Ammon's horn (tissue), 1 donor: Measurements from ENCODE around the gene EMP3.
"Not testable (repeated sequence)": the region's sequence is repeated elsewhere in the genome, so short reads cannot be mapped to it uniquely, and the experiment has no call there.

Source experiments
- DNase-seq: peaks from one replicate; pipeline ENCODE4 v3.0.0-alpha.2; 2016; ENCODE audit warnings: low spot score

The EMP3 gene

DNA sequence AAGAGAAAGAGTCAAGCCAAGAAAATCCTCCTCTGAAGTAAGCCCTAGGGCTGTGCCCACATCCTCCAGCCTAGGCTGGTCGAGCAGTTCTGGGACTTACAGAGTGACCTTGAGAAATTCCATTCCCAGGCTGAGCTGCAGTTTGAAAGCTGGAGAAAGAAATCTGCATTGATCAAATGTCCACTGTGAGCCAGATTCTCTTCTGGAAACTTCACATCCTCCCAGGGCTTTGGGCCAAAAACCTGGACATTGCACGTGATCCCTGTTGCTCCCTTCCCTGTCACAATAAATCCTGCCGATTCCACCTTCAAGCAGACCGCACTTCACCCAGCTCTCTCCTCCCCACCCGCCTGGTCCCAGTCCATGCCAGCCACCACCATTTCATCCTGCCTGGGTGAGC is 22.7 kb downstream of the EMP3 start:
- DNase-seq: no peak

DNA sequence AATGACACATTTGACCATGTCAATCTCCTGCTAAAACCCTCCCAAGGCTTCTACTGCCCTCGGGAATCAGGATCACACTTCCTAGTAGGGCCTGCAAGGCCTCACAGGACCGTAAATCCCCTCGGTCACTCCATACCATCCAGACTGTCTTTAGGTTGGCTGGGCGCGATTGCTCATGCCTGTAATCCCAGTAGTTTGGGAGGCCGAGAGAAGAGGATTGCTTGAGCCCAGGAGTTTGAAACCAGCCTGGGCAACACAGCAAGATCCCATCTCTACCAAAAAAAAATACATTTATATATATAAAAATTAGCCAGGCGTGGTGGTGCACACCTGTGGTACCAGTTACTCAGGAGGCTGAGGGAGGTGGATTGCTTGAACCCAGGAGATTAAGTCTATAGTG is 23.4 kb downstream of the EMP3 start:
- no peak for DNase-seq

DNA sequence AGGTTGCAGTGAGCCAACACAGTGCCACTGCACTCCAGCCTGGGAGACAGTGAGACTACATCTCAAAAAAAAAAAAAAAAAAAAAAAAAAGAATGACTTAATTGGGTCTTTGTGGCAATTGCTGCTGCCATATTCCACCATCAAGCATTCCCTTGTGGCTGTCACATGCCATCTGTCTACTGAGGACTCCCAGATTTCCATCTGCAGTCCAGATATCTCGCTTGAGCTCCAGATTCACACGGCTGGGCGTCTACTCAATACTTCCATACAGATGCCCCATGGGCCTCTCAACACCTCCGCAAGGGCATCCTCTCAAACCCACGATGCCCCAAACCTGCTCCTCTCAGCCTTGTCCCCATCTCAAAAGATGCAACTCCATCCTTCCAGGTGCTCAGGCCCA is 25.5 kb downstream of the EMP3 start:
- no peak for DNase-seq

DNA sequence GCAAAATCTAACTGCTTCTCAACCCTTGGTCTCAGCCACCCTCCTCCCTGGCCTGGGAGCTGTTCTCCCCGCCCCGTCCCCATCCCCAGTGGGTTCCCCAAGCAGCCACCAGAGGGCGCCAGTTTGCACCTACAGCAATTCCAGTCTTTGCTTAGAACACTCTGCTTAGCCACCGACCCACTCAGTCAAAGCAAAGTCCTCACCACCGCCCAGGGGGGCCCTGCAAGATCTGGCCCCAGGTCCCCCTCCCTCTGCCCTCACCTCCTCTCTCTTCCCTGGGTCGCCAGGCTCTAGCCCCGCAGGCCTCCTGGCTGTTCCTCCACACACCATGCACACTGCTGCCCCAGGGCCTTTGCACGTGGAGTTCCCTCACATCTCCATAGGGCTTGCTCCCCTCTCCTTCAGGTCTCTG is 26.0 kb downstream of the EMP3 start:
- DNase-seq: peak; percentile 47

DNA sequence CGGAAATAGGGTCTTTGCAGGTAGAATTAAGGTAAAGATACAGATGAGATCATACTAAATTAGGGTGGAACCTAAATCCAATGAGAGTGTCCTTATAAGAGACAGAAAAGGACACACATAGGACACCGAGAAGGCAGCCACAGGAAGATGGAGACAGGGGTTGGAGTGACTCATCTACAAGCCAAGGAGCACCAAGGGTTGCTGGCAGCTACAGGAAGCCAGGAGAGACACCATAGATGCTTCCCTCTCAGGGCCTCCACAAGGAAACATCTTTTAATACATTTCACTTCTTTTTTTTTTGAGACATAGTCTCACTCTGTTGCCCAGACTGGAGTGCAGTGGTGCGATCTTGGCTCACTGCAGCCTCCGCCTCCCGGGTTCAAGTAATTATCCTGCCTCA is 28.3 kb downstream of the EMP3 start:
- no peak for DNase-seq

DNA sequence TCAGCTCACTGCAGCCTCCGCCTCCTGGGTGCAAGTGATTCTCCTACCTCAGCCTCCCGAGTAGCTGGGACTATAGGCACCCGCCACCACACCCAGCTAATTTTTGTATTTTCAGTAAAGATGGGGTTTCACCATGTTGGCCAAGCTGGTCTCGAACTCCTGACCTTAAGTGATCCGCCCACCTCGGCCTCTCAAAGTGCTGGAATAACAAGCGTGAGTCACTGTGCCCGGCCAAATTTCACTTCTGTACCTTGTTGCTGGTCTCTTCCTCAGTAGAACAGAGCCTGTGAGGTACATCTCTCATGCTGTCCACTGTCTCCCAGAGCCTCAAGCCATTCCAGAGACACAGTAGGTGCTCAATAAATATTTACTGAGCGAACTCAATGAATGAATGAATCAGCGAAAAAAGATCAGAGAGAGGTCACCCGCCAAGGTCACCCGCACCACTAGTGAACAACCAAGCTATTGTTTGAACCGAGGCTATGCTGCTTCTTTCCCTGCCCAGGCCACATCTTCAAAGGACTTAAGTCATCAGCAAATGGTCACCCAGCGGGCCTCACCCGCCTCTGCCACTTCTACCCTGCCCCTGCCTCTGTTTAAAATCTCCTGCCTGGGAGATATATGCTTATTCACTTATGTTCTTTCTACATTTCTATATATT is 29.1 kb downstream of the EMP3 start:
- DNase-seq: no peak

DNA sequence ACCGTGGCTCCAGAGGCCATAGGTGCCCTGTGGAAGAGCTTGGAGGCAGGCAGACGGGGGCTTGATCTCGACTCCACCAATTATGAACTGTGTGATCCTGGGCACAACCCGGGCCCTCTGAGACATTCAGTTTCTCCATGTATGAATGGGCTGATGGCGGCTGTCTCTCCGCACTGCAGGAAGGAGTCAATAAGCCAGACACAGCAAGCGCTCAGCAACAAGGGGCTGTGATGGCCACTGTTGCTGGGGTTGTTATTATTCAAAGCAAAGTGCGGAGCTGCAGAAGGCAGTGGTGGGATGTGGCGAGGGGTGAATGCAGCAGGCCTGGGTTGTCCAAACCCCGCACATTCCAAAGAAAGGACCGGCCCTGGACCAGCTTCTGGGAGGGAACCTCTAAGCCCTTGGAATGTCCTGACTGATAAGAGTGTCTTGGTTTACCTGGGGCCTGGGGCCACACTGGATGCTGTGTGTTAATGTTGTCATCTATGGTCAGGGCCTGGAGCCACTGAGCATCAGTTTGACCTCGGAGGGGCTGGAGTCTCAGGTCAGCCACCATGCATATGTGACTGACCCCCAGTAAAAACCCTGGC is 30.1 kb downstream of the EMP3 start:
- no peak for DNase-seq

DNA sequence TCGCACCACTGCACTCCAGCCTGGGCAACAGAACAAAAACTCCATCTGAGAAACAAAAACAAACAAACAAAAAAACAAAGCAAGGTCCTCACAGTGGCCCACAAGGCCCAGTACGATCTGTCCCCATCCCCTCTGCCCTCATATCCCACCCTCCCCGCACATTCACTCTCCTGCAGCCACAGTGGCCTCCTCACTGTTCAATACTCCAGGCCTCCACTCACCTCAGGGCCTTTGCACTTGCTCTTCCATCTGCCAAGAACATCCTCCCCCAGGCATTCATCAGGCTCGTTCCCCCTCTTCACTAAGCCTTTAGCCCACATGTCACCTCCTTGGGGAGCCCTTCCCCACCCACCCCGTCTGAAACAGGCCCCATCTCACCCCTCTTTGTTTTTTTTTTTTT is 33.8 kb downstream of the EMP3 start:
- DNase-seq: no peak

DNA sequence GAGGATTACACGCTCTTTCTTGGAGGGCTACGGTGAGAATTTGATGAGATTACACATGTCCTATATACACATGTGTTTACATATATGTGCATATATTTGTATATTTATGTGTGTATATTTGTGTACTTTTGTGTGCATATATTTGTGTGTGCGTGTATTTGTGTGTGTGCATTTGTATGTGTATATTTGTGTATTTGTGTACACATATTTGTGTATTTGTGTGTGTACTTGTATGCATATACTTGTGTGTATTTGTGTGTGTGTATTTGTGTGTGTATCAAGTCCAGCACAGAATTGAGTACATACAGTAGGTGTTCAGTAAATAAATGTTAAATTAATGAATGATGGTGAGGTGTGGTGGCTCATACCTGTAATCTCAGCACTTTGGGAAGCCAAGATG is 36.6 kb downstream of the EMP3 start:
- DNase-seq: no peak

DNA sequence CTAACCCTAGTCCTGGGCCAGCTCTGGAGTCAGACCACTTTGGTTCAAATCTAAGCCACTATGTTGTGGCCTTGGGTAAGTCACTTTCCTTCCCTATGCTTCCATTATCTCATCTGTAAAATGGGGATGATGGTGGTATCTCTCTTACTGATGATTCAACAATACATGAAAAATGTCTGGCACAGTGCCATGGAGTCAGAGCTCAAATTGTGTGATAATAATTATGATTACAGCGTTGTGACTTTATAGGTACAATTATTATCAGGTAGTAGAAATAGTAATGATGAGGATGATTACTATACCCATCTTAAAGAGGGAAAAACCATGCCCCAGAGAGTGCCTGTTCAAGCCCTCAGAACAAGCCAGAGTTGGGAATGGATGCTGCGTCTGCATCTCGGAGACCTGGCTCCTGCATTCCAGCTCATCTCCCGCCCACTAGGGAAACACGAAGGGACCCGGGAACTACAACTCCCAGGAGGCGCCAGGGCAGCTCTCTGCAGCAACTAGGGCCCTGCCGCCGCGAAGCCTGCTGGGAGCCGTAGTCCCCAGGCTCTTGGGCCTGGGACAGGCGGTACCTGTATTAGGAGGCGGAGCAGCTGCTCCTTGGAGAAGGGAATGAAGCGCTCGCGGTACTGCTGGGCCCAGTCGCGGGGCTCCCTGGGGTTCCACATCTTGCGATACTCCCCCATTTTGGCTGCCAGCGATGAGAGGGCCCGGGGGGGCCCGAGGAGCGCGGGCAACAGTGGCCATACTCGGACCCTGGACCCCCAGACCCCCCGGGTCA is 37.6 kb downstream of the EMP3 start:
- DNase-seq: peak; percentile 98

DNA sequence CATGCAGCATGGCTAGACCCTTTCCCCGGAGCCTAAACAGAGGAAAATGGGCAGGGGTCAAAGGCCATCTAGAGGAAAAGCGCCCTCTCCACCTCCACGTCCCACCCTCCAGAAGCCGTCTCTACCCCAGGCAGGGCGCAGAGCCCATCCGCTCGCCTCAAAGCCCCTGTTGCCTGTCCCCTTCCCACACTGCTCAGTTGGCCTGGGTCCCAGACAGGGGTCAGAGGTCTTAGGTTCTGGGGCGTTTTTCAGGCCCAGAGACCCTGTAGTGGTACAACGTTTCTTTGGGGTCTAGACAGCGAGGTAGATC is 38.1 kb downstream of the EMP3 start:
- DNase-seq: no peak

DNA sequence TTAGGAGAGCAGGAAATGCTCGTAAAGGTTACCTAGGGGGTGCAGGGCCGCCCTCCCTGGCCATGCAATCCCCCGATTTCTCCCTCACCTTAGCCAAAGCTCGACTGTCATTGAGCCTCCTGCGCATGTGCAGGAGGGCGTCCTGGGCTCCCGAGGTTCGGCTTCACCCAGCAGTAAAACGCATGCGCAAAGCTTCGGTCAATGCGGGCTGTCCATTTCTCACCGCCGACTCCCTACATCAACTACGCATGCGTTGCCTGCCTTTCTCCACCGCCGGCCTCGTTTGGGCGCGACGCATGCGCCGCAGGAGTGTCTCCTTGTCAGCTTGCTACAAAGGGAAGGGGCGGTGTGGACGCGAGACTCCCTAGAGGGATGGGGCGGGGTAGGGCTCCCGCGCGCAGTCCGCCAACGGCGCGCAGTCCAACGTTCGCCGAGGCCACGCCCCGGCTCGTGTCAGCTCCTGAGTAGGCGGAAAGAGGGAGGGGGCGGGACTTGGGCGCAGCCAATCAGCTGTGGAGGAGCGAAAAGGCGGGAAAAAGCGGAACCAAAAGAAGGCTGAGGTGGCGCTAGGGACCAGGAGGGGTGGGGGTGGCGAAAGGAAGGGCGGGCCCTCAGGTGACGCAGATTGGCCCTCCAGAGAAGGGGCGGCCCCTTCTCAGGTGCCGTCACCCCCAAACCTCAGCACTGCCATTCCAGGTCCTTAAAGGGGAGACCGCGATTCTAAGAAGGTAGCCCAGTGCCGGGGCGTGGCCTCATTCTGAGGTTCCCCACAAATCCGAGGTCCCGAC is 38.7 kb downstream of the EMP3 start, which contains the start of the genes SYNGR4 and TMEM143:
SYNGR4 (plus strand) TSS at position 558 of the 788 bp plus-strand sequence. CDS start 1,476 bp downstream, outside the sequence.
TMEM143 (minus strand) TSS at position 131 of the 788 bp plus-strand sequence; CDS start at position 111, 20 bp downstream.
- DNase-seq: peak; percentile 100

DNA sequence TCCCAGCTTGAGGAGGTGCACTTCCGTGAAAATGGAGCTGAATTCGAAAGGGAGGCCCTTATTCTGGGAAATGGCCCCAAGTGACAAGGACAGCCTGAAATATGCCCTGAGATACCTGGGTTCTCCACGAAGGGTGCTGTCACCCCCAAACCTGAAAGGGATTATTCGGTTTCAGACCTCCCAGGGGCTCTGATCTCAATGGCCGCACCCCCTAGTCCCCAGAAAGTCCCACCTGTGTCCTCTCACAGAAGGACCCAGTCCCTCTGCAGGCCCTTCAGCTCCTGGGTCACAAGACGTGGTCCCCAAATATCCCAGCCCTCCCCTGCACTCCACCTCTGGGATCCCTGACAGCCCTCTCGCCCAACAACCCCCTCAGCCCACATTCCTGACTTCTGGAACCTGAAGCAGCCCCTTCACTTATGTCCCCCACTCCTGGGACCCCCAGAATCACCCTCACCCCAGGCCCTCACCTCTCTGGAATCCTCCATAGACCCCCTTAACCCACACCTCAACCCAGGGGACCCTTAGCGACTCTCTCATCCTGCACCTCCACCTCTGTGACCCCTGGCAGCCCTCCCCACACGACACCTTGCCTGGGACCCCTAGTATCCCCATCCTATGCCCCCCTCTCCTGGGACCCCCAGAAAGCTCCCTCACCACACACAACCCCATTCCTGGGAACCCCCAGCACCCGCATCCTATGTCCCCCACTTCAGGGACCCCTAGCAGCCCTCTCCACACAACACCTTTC is 39.4 kb downstream of the EMP3 start:
- no peak for DNase-seq

DNA sequence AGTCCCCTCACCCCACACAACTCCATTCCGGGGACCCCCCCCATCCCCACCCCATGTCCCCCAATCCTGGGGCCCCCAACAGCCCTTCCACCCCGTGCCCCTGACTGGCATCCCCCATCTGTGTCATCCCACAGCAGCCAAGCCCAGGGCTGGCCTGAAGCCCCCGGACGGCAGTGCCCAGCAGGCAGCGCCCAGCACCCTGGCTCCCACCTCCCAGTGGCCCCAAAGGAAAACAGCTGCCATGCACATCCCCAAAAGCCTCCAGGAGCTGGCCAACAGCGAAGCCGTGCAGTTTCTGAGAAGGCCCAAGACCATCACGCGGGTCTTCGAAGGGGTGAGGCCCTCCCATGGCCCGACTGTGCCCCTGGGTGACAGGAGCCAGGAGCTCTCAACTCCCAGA is 40.2 kb downstream of the EMP3 start:
- no peak for DNase-seq

DNA sequence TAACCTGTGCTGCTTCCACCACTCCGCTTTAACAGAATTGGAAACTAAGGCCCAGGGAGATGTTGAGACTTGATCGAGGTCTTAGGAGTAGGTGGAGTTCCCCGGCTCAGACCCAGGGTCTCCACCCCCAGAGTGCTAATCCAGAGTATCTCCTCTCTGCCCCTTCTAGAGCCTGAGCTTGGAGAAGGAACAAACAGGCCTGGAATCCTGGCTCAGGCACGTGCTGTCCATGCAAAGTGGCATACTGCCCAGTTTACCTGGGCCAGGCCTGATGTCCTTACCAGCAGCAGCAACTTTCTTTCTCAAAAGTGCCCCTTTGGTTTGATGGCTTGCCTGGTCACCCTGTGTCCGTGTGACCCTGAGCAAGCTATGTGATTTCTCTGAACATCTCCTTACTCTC is 42.5 kb downstream of the EMP3 start:
- DNase-seq: no peak

DNA sequence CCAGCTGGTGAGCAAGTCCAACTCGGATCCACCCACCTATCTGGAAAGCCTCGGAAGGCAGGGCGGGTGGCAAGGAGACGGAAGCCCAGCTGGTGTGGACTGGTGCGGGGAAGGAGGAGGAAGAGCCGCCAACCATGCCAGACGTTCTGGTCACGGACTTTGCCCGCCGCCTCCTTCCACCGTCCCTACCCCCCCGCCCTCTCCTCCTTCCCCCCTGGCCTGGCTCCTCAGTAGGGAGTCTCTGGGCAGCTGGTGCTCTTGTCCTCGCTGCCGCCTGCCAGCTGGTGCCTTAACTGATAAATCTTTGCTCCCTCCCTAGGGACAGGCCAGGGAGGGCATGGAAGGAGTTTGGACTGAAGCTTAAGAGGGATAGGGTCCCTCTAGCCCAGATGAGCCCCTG is 43.6 kb downstream of the EMP3 start:
- DNase-seq: no peak

DNA sequence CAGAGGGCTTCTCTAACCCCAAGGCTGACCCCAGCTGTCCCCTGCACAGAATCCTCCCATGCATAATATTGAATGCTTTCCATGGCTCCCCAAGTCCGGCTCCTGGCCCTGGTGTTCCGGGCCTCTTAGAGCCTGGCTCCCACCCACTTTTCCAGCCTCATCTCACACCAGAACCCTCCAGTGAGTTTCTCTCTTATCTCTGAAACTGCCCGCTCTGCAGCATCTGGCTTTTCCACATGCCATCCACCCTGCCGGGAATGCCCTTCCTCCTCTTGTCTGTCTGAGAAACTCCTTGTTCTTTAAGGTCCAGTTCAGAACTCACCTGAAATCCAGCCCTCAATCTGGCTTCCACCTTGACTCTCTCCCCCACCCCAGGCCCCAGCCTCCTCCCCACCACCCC is 45.6 kb downstream of the EMP3 start:
- no peak for DNase-seq

DNA sequence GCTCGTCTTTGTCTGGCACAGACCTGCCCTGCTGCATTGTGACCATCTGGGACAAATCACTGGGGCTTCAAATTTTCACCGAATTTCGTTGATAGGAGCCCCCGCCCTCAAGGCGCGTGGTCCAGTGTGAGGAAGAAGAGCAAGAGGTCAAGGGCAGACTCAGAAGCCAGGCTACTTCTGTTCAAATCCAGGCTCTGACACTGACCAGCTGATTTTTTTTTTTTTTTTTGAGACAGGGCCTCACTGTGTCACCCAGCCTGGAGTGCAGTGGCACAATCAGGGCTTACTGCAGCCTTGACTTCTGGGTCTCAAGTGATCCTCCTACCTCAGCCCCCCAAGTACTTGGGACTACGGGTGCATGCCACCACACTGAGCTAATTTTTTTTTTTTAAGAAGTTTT is 46.0 kb downstream of the EMP3 start:
- no peak for DNase-seq

DNA sequence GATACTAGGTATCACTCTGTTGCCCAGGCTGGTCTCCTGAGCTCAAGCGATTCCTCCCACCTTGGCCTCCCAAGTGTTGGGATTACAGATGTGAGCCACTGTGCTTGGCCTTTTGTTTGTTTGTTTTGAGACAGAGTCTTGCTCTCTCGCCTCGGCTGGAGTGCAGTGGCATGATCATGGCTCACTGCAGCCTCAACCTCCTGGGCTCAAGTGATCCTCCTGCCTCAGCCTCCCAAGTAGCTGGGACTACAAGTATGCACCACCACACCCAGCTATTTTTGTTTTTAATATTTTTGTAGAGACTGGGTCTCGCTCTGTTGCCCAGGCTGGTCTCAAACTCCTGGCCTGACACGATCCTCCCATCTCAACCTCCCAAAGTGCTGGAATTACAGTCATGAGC is 46.4 kb downstream of the EMP3 start:
- not testable (repeated sequence) for DNase-seq

DNA sequence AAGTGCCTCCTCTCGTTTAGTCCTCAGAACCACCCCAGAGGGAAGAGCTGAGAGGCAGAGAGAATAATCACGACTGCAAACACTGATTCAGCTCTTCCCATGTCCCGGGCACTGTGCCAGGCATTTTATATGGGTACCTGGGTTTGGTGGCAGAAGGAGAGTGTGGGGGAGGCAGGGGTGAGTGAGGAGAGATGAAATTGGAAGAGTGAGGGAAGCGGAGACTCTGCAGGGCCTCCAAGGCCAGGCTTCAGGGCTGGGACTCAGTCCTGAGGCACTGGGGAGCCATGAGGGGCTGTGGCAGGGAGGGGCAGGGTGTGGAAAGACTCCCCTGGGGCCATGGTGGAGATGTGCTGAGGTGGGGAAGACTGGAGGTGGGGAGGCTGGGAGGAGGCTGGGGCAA is 47.6 kb downstream of the EMP3 start:
- DNase-seq: no peak

DNA sequence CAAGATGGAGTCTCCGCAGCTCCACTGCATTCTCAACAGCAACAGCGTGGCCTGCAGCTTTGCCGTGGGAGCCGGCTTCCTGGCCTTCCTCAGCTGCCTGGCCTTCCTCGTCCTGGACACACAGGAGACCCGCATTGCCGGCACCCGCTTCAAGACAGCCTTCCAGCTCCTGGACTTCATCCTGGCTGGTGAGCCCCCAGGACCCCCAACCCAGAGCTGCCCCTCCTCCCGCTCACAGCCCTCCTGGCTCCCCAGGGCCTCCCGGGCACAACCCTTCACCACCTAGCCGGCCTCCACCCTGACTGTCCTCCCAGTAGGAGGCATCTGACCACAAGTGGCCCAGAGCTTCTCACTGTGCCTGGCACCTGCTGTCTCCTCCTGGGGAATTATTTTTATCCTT is 48.2 kb downstream of the EMP3 start:
- DNase-seq: no peak

DNA sequence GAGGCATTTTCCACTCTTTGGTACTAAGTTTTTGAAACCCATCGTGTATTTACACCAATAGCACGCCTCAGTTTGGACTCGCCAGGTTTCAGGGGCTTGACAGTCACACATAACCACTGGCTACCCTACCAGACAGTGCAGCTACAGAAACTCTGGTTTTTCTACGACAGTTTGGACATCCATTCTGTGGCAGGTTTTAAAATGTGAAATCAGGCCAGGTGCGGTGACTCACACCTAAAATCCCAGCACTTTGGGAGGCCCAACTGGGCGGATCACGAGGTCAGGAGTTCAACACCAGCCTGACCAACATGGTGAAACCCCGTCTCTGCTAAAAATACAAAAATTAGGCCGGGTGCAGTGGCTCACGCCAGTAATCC is 52.8 kb downstream of the EMP3 start:
- DNase-seq: no peak
